NCI-H2196 treated with DMSO at 0.1 percent for 48 hours (cell line): Measurements from ENCODE around the gene E2F2.

ENCODE experiments used
- DNase-seq: peaks from one replicate; lab custom pipeline; 2025; ENCODE audit not compliant: unreplicated experiment; lab: John Stamatoyannopoulos, UW

E2F2 gene

GRCh38 chr1:23563003-23563402, 32.0 kb upstream of the E2F2 start:
- DNase-seq = no peak

- peak; percentile 94 for DNase-seq
Observed at GRCh38 chr1:23562137-23562876, 31.3 kb upstream of the E2F2 start.

- DNase-seq = no peak
Observed at GRCh38 chr1:23561813-23562100, 30.7 kb upstream of the E2F2 start.

GRCh38 chr1:23561076-23561812, 30.2 kb upstream of the E2F2 start:
- no peak for DNase-seq

- no peak for DNase-seq
Observed at GRCh38 chr1:23559985-23560741, 29.1 kb upstream of the E2F2 start.

- peak; percentile 88 for DNase-seq
Observed at GRCh38 chr1:23559136-23559984, 28.3 kb upstream of the E2F2 start, which contains the start of gene ID3. ID3 (minus strand) TSS chr1:23559501; CDS start chr1:23559426, 75 bp downstream.

- no peak for DNase-seq
Observed at GRCh38 chr1:23558872-23559135, 27.8 kb upstream of the E2F2 start.

- peak; percentile 36 for DNase-seq
Observed at GRCh38 chr1:23558140-23558871, 27.3 kb upstream of the E2F2 start.

GRCh38 chr1:23557471-23558124, 26.6 kb upstream of the E2F2 start:
- DNase-seq = no peak

GRCh38 chr1:23556635-23557470, 25.8 kb upstream of the E2F2 start:
- DNase-seq = peak; percentile 29

GRCh38 chr1:23555986-23556634, 25.1 kb upstream of the E2F2 start:
- DNase-seq = peak; percentile 8

GRCh38 chr1:23555270-23555985, 24.4 kb upstream of the E2F2 start:
- no peak for DNase-seq

GRCh38 chr1:23554481-23555269, 23.6 kb upstream of the E2F2 start:
- peak; percentile 81 for DNase-seq

- no peak for DNase-seq
Observed at GRCh38 chr1:23554127-23554480, 23.1 kb upstream of the E2F2 start.

- no peak for DNase-seq
Observed at GRCh38 chr1:23553231-23554126, 22.4 kb upstream of the E2F2 start.

GRCh38 chr1:23551849-23552248, 20.8 kb upstream of the E2F2 start:
- no peak for DNase-seq
